C4-2B (cell line): ENCODE results near the gene WDTC1.
"Not testable (repeated sequence)": the region's sequence is repeated elsewhere in the genome, so short reads cannot be mapped to it uniquely, and the experiment has no call there.

Source experiments
- H3K27ac ChIP-seq: fragments of 450-650 bp; 2 replicates; pipeline ENCODE4 v1.5.1; 2017
- ZFX ChIP-seq: fragments of 450-650 bp; IDR thresholded peaks from 2 replicates; pipeline ENCODE4 v1.6.1; 2017
- TF ChIP-seq, protein P1 (sequence below): fragments of 450-650 bp; conservative IDR thresholded peaks from 2 replicates; pipeline ENCODE4 v1.5.1; 2017; ENCODE audit warnings: mild to moderate bottlenecking

WDTC1 gene, protein sequence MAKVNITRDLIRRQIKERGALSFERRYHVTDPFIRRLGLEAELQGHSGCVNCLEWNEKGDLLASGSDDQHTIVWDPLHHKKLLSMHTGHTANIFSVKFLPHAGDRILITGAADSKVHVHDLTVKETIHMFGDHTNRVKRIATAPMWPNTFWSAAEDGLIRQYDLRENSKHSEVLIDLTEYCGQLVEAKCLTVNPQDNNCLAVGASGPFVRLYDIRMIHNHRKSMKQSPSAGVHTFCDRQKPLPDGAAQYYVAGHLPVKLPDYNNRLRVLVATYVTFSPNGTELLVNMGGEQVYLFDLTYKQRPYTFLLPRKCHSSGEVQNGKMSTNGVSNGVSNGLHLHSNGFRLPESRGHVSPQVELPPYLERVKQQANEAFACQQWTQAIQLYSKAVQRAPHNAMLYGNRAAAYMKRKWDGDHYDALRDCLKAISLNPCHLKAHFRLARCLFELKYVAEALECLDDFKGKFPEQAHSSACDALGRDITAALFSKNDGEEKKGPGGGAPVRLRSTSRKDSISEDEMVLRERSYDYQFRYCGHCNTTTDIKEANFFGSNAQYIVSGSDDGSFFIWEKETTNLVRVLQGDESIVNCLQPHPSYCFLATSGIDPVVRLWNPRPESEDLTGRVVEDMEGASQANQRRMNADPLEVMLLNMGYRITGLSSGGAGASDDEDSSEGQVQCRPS

DNA sequence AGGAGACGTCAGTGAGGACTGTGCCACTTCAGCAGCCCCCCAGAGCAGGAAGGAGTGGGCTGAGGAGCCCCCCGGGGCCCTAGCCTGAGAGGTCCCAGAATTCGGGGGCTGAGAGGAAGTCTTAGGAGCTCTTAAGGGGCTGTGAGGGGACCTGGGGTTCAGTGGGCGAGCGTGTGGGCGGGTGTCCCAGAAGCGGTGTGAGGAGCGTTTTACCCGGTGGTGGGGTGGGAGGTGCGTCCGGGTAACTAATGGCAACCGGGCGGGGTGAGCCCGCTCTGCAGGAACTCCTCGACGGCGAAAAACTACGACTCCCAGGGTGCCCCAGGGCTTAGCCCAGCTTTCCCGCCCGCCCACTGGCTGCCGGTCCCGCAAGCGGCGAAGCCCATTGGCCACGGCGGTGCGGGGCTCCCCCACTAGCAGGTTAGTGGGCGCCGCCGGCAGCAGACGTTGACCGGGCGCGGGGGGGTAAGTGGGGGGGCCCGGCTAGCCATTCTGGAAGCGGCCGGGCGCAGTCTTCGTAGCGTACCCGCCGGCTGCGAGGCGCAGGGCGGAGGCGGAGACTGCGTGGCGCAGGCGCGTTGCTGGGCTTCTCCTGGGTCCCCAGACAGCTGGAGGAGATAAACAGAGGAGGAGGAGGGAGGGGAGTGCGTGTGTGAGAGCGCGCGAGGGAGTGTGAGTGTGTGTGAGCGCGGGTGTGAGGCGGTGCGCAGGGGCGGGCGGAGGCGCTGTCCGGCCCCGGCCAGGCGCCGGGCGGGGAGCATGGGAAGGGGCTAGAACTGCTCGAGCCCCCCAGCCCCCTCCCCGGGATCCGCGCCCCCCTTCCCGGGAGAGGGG, at the start of gene WDTC1:
Gene WDTC1, plus strand, starts transcription at position 584 of the 834 bp plus-strand sequence. CDS start 26,423 bp downstream, outside the sequence.
- H3K27ac ChIP-seq = peak within 1 kb of the TSS; percentile 68
- TF ChIP-seq ZFX = no peak
- TF ChIP-seq, protein P1, sequence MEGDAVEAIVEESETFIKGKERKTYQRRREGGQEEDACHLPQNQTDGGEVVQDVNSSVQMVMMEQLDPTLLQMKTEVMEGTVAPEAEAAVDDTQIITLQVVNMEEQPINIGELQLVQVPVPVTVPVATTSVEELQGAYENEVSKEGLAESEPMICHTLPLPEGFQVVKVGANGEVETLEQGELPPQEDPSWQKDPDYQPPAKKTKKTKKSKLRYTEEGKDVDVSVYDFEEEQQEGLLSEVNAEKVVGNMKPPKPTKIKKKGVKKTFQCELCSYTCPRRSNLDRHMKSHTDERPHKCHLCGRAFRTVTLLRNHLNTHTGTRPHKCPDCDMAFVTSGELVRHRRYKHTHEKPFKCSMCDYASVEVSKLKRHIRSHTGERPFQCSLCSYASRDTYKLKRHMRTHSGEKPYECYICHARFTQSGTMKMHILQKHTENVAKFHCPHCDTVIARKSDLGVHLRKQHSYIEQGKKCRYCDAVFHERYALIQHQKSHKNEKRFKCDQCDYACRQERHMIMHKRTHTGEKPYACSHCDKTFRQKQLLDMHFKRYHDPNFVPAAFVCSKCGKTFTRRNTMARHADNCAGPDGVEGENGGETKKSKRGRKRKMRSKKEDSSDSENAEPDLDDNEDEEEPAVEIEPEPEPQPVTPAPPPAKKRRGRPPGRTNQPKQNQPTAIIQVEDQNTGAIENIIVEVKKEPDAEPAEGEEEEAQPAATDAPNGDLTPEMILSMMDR = no peak

DNA sequence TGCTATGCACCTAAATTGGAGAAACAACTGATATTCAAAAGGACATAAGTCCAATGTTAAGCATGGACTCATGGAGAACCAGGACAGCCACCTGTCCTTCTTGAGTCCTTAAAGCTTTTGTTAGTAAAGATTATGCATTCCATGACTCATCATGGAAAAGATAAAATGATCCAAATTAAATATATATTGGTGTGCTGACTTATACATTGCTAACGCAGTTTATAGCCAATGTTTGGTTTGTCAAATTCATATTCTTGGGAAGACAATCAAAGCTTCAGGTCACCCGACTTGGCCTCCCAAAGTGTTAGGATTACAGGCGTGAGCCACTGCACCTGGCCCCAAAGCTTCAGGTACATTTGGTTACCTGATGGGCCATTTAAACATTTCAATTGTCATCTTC, 49.8 kb upstream of the WDTC1 start:
- H3K27ac ChIP-seq = not testable (repeated sequence)

DNA sequence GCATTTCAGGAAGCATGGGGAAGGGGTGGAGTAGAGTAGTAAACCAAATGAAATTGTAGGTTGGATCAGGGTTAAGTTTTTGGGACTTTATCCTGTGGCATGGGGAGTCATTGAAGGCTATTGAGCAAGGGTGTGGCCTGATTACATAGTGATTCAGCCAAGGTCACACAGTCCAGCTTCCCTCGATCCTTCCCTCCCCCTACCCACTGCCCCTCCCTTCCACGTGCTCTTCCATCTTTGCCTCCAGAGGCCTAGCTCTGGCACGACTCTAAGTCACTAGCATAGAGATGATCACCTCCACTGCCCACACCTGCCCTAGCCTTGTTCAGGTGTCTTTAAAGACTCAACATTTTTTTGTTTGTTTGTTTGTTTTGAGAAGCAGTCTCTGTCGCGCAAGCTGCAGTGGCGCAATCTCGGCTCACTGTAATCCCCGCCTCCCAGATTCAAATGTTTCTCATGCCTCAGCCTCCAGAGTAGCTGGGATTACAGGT, 42.3 kb upstream of the WDTC1 start:
- no peak overlapping the region for H3K27ac ChIP-seq

DNA sequence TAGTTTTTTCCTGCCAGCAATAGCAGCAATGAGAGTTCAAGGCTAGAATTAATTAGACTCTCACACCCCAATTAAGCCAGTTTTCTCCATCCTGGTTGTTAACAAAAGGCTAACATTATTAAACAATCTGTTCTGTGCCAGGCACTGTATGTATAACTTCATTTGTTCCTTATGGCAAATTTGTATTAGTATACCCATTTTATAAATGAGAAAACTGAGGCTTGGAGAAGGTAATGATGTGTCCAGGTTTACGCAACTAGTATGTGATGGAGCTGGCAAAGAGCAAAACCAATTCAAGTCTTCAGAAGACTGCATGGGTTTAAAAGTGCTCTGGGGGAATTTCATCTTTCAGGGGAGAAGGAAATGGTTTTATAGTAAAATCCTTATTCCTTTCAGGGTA, 41.2 kb upstream of the WDTC1 start:
- no peak for TF ChIP-seq ZFX
- no peak overlapping the region for H3K27ac ChIP-seq

More for the DNA sequence above, 42.3 kb upstream of the WDTC1 start:
- no peak for TF ChIP-seq ZFX
- TF ChIP-seq, protein P1 = no peak

DNA sequence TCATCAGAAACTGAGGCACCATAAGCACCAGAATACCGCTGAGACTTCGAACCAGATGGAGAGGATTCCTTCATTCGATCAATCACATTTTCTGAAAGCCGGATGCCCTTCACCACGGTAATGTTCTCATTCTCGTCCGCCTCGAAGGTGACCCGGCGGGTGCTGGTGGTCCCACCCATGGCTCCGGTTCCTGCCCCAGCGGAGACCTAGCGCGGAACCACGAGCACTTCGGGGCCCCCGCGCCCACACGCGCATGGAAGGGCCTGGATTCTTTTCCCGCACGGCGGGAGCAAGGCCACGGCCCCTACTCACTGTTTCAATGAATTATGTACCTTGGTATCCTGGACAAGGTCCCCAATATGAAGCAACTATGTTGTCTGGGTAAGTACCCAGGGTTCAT, 33.1 kb upstream of the WDTC1 start:
- TF ChIP-seq, protein P1 = no peak
- TF ChIP-seq ZFX = no peak
- H3K27ac ChIP-seq = no peak overlapping the region

DNA sequence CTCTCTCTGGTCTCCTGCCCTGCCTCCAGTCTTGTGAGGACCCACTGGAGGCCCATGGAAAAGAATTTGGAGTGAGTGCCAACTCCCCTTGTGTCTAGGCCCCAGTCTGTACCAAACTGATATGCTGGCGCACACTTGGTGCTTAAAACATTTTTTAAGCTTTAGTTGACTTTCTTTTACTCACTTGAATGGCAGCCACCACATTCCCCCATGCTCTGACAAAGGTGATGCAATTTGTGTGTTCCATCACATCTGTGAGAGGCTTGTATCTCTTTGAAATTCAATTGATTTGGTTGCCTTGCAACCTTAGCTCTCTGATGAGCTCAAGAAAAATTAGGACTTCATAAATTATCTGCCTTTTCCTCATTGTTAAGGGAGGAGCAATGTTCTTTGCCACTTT, 30.5 kb upstream of the WDTC1 start:
- TF ChIP-seq, protein P1 = no peak
- no peak for TF ChIP-seq ZFX

DNA sequence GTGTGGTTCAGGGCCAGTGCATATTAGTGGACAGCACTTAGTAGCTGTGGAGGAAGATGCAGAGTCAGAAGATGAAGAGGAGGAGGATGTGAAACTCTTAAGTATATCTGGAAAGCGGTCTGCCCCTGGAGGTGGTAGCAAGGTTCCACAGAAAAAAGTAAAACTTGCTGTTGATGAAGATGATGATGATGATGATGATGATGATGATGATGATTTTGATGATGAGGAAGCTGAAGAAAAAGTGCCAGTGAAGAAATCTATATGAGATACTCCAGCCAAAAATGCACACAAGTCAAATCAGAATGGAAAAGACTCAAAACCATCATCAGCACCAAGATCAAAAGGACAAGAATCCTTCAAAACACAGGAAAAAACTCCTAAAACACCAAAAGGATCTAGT, 27.2 kb upstream of the WDTC1 start:
- H3K27ac ChIP-seq = not testable (repeated sequence)

More for the DNA sequence above, 30.5 kb upstream of the WDTC1 start:
- no peak overlapping the region for H3K27ac ChIP-seq

DNA sequence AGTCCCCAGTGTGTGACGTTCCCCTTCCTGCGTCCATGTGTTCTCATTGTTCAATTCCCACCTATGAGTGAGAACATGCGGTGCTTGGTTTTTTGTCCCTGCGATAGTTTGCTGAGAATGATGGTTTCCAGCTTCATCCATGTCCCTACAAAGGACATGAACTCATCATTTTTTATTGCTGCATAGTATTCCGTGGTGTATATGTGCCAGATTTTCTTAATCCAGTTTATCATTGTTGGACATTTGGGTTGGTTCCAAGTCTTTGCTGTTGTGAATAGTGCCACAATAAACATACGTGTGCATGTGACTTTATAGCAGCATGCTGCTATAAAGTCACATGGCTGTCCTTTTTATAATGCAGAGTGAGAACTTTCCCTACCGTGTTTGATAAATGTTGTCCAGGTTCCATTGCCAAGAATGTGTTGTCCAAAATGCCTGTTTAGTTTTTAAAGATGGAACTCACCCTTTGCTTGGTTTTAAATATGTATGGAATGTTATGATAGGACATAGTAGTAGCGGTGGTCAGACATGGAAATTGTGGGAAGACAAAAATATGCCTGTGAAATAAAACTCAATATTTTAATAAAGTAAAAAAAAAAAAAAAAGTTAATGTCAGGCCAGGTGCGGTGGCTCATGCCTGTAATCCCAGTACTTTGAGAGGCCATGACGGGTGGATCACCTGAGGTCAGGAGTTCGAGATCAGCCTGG, 26.1 kb upstream of the WDTC1 start:
- not testable (repeated sequence) for H3K27ac ChIP-seq

DNA sequence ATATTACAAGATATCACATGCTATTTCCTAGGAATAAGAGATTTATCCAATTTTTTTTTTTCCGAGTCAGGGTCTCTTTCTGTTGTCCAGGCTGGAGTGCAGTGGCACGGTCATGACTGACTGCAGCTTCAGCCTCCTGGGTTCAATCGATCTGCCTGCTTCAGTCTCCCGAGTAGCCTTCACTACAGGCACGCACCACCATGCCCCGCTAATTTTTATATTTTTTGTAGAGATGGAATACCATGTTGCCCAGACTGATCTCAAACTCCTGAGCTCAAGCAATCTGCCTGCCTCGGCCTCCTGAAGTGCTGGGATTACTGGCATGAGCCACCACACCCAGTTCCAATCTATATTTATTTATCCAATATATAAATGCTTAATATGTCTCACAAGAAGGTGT, 18.0 kb upstream of the WDTC1 start:
- TF ChIP-seq ZFX = no peak
- TF ChIP-seq, protein P1 = no peak

More for the DNA sequence above, 18.0 kb upstream of the WDTC1 start:
- H3K27ac ChIP-seq = no peak overlapping the region
